Measurements from ENCODE around the gene PFKL.

The PFKL gene

GRCh38 chr21:44310628-44311507, 11.0 kb downstream of the PFKL start:
- Histone ChIP-seq H3K4me2 (peak overlapping the region; percentile 52), H3K27ac (peak overlapping the region; percentile 59), H3K9me3 (no peaks in the 10 kb centered on the region), H3K9ac (peak overlapping the region; percentile 48; the same call in 1 of the 2 replicates), H3K4me3 (no peak overlapping the region), H3K27me3 (no peaks in the 10 kb centered on the region), H4K20me1 (peaks cover 96% of the 10 kb centered on the region), H3K36me3 (peaks cover 96% of the 10 kb centered on the region), H3K4me1 (peaks cover 49% of the 10 kb centered on the region)
- TF ChIP-seq Cebpa-rat (IDR thresholded peaks at IDR 0.05) = no peak

GRCh38 chr21:44312089-44312488, 12.2 kb downstream of the PFKL start:
- no peaks in the 10 kb centered on the region for H3K27me3 ChIP-seq
- no peak overlapping the region for H3K4me3 ChIP-seq
- H3K36me3 ChIP-seq = peaks cover 96% of the 10 kb centered on the region
- H3K9ac ChIP-seq = no peak overlapping the region
- no peak for TF ChIP-seq Cebpa-rat (IDR thresholded peaks at IDR 0.05)
- no peak overlapping the region for H3K27ac ChIP-seq
- H3K9me3 ChIP-seq = no peaks in the 10 kb centered on the region
- H4K20me1 ChIP-seq = peaks cover 93% of the 10 kb centered on the region
- peaks cover 37% of the 10 kb centered on the region for H3K4me1 ChIP-seq
- no peak overlapping the region for H3K4me2 ChIP-seq

GRCh38 chr21:44312716-44313115, 12.9 kb downstream of the PFKL start:
- Histone ChIP-seq H3K9me3 (no peaks in the 10 kb centered on the region), H3K27ac (no peak overlapping the region), H3K9ac (no peak overlapping the region), H4K20me1 (peaks cover 93% of the 10 kb centered on the region), H3K4me3 (no peak overlapping the region), H3K4me1 (peaks cover 31% of the 10 kb centered on the region), H3K4me2 (no peak overlapping the region), H3K27me3 (no peaks in the 10 kb centered on the region), H3K36me3 (peaks cover 96% of the 10 kb centered on the region)
- TF ChIP-seq Cebpa-rat (IDR thresholded peaks at IDR 0.05) = no peak

GRCh38 chr21:44313451-44313850, 13.6 kb downstream of the PFKL start:
- Histone ChIP-seq H3K36me3 (peaks cover 98% of the 10 kb centered on the region), H3K9ac (no peak overlapping the region), H4K20me1 (peaks cover 89% of the 10 kb centered on the region), H3K27me3 (no peaks in the 10 kb centered on the region), H3K4me2 (no peak overlapping the region), H3K9me3 (no peaks in the 10 kb centered on the region), H3K4me1 (peaks cover 23% of the 10 kb centered on the region), H3K4me3 (no peak overlapping the region), H3K27ac (no peak overlapping the region)
- TF ChIP-seq Cebpa-rat (IDR thresholded peaks at IDR 0.05) = no peak

- Histone ChIP-seq H3K4me3 (no peak overlapping the region), H3K9me3 (no peaks in the 10 kb centered on the region), H3K36me3 (peaks cover 99% of the 10 kb centered on the region), H3K4me2 (no peak overlapping the region), H3K27me3 (no peaks in the 10 kb centered on the region), H3K27ac (no peak overlapping the region), H4K20me1 (peaks cover 86% of the 10 kb centered on the region), H3K9ac (no peak overlapping the region), H3K4me1 (peaks cover 16% of the 10 kb centered on the region)
- no peak for TF ChIP-seq Cebpa-rat (IDR thresholded peaks at IDR 0.05)
Measured at GRCh38 chr21:44314128-44314527, 14.3 kb downstream of the PFKL start.

GRCh38 chr21:44314561-44314960, 14.7 kb downstream of the PFKL start:
- Histone ChIP-seq H3K27ac (no peak overlapping the region), H3K36me3 (peaks cover 100% of the 10 kb centered on the region), H3K27me3 (no peaks in the 10 kb centered on the region), H3K4me2 (no peak overlapping the region), H3K9ac (no peak overlapping the region), H4K20me1 (peaks cover 86% of the 10 kb centered on the region), H3K4me3 (no peak overlapping the region), H3K4me1 (peaks cover 12% of the 10 kb centered on the region), H3K9me3 (no peaks in the 10 kb centered on the region)
- TF ChIP-seq Cebpa-rat (IDR thresholded peaks at IDR 0.05) = no peak

- H3K4me2 ChIP-seq = no peak overlapping the region
- peaks cover under 1% of the 10 kb centered on the region; the same call in 1 of the 2 replicates for H3K4me1 ChIP-seq
- peaks cover 100% of the 10 kb centered on the region for H3K36me3 ChIP-seq
- H3K27me3 ChIP-seq = no peaks in the 10 kb centered on the region
- no peak overlapping the region for H3K4me3 ChIP-seq
- H3K9ac ChIP-seq = no peak overlapping the region
- TF ChIP-seq Cebpa-rat (IDR thresholded peaks at IDR 0.05) = no peak
- no peak overlapping the region for H3K27ac ChIP-seq
- no peaks in the 10 kb centered on the region for H3K9me3 ChIP-seq
- peaks cover 81% of the 10 kb centered on the region for H4K20me1 ChIP-seq
Measured at GRCh38 chr21:44315691-44316203, 15.9 kb downstream of the PFKL start.

GRCh38 chr21:44316277-44316900, 16.5 kb downstream of the PFKL start:
- no peak for TF ChIP-seq Cebpa-rat (IDR thresholded peaks at IDR 0.05)
- Histone ChIP-seq H3K27me3 (no peaks in the 10 kb centered on the region), H3K9ac (no peak overlapping the region), H3K4me3 (no peak overlapping the region), H3K4me1 (no peaks in the 10 kb centered on the region), H3K27ac (no peak overlapping the region), H3K4me2 (no peak overlapping the region), H3K36me3 (peaks cover 97% of the 10 kb centered on the region), H4K20me1 (peaks cover 75% of the 10 kb centered on the region), H3K9me3 (no peaks in the 10 kb centered on the region)

- H3K9ac ChIP-seq = no peak overlapping the region
Measured at GRCh38 chr21:44317241-44317782, 17.5 kb downstream of the PFKL start.

GRCh38 chr21:44317871-44318270, 18.0 kb downstream of the PFKL start:
- Histone ChIP-seq H3K9me3 (no peaks in the 10 kb centered on the region), H3K9ac (no peak overlapping the region), H3K4me3 (no peak overlapping the region), H3K36me3 (peaks cover 97% of the 10 kb centered on the region), H3K27ac (no peak overlapping the region), H3K4me2 (no peak overlapping the region), H4K20me1 (peaks cover 71% of the 10 kb centered on the region), H3K4me1 (no peaks in the 10 kb centered on the region), H3K27me3 (no peaks in the 10 kb centered on the region)
- TF ChIP-seq Cebpa-rat (IDR thresholded peaks at IDR 0.05) = no peak

More at GRCh38 chr21:44317241-44317782, 17.5 kb downstream of the PFKL start:
- Histone ChIP-seq H3K27me3 (no peaks in the 10 kb centered on the region), H3K4me2 (no peak overlapping the region), H3K4me1 (no peaks in the 10 kb centered on the region), H3K27ac (no peak overlapping the region), H3K9me3 (no peaks in the 10 kb centered on the region), H3K36me3 (peaks cover 97% of the 10 kb centered on the region), H4K20me1 (peaks cover 75% of the 10 kb centered on the region), H3K4me3 (no peak overlapping the region)
- TF ChIP-seq Cebpa-rat (IDR thresholded peaks at IDR 0.05) = no peak

Data from BLaER1 (cell line).